T-cell (primary cell): Measurements from ENCODE around the gene CTSA. TPM values are rescaled to one million over a fixed set of nuclear protein-coding genes. Genes with fewer than 3 reads are reported as not detected.
"Not testable (repeated sequence)": the region's sequence is repeated elsewhere in the genome, so short reads cannot be mapped to it uniquely, and the experiment has no call there.

Experiments
- ATAC-seq, 4 experiments: fragments of 200-7000 bp in 3 of 4; fragments of 150-1000 bp in 1 of 4; cut with Tn5 transposase; replicated peaks in 1 of 4; 1 replicate in 3 of 4; 2 replicates in 1 of 4; pipeline ENCODE4 v1.10.0; 2021; ENCODE audit warnings: moderate library complexity in 3 of 4, mild to moderate bottlenecking in 2 of 4, moderate number of reproducible peaks in 1 of 4
- CTCF ChIA-PET, 2 donors: fragments of 300-600 bp; sonication (Branson Sonifier 250); formaldehyde crosslinking; loops; one replicate each; lab custom pipeline; 2022; ENCODE audit warnings: antibody characterized with exemption in 2 of 2; lab: Charles Lee
- POLR2A ChIA-PET, 2 donors: fragments of 300-600 bp; sonication (Branson Sonifier 250); formaldehyde crosslinking; loops; one replicate each; lab custom pipeline; 2022; ENCODE audit warnings: antibody characterized with exemption in 2 of 2; lab: Charles Lee
- DNase-seq, 35 experiments: peaks; one replicate each; pipeline versions ENCODE4 v3.0.0 to v3.0.0-alpha.2; 2013 to 2023
- H3K27ac ChIP-seq: one replicate; pipeline ENCODE4 v1.5.1; 2013; ENCODE audit warnings: low read length
- H3K27me3 ChIP-seq, 2 experiments: replicated peaks in 1 of 2; 1 replicate in 1 of 2; 2 replicates in 1 of 2; pipeline versions ENCODE4 v1.6.1 to v1.7.0; 2013; ENCODE audit warnings: low read length in 1 of 2, mixed read lengths in 1 of 2; ENCODE audit not compliant: control insufficient read depth in 2 of 2, insufficient read depth in 2 of 2; ENCODE audit errors: extremely low read depth in 1 of 2
- H3K36me3 ChIP-seq, 2 donors: 1 replicate in 1 of 2; 2 replicates in 1 of 2; pipeline versions ENCODE4 v1.6.1 to v1.7.0; 2013; ENCODE audit warnings: low read length in 1 of 2; ENCODE audit not compliant: control insufficient read depth in 2 of 2, insufficient read depth in 1 of 2; ENCODE audit errors: extremely low read depth in 1 of 2
- H3K4me1 ChIP-seq, 2 experiments: 1 replicate in 1 of 2; 2 replicates in 1 of 2; pipeline versions ENCODE4 v1.6.1 to v1.7.0; 2013; ENCODE audit warnings: low read length in 2 of 2, mixed read lengths in 1 of 2; ENCODE audit not compliant: insufficient read depth in 2 of 2, control insufficient read depth in 1 of 2; ENCODE audit errors: extremely low read depth in 1 of 2
- H3K4me3 ChIP-seq, 2 donors: 1 replicate in 1 of 2; 2 replicates in 1 of 2; pipeline versions ENCODE4 v1.5.1 to v1.7.0; 2013; ENCODE audit warnings: mild to moderate bottlenecking in 2 of 2, low read length in 1 of 2, moderate library complexity in 1 of 2; ENCODE audit not compliant: control insufficient read depth in 1 of 2; ENCODE audit errors: extremely low read depth in 1 of 2
- H3K9me3 ChIP-seq: 2 replicates; pipeline ENCODE4 v1.7.0; 2013
- H3K27ac Mint-ChIP-seq, 2 donors: one replicate each; pipeline ENCODE4 v1.8.0; 2020 to 2021; ENCODE audit warnings: mild to moderate bottlenecking in 2 of 2, mixed read lengths in 2 of 2
- H3K27me3 Mint-ChIP-seq, 2 donors: one replicate each; pipeline ENCODE4 v1.8.0; 2021 to 2022; ENCODE audit warnings: mixed read lengths in 2 of 2
- H3K36me3 Mint-ChIP-seq: one replicate; pipeline ENCODE4 v1.8.0; 2021; ENCODE audit warnings: mixed read lengths
- H3K4me1 Mint-ChIP-seq, 3 donors: one replicate each; pipeline ENCODE4 v1.8.0; 2020 to 2022; ENCODE audit warnings: mixed read lengths in 3 of 3, mild to moderate bottlenecking in 1 of 3
- H3K4me3 Mint-ChIP-seq, 3 donors: one replicate each; pipeline ENCODE4 v1.8.0; 2020 to 2022; ENCODE audit warnings: mild to moderate bottlenecking in 3 of 3, mixed read lengths in 3 of 3, moderate library complexity in 3 of 3
- H3K9me3 Mint-ChIP-seq, 3 donors: one replicate each; pipeline ENCODE4 v1.8.0; 2020 to 2022; ENCODE audit warnings: mixed read lengths in 3 of 3
- WGBS: methylation state at CpG from one replicate; pipeline ENCODE4 v1.1.5; 2013; ENCODE audit warnings: missing lambda C conversion rate; ENCODE audit not compliant: insufficient coverage; 5-methylcytosine and 5-hydroxymethylcytosine counted together
- total RNA-seq, 35 experiments: library from RNA in 6 of 35; stranded (reverse) in 6 of 35; fragments of 120-200 nt in 1 of 35; gene quantifications; one replicate each; pipeline versions ENCODE4 v1.2.1 to v1.2.4 and lab custom pipeline; 2013 to 2026

CTSA gene
- total RNA-seq, 5 donors from 2014 or later (not counting 1 experiment from before 2014, with no cell fraction given), result 55.5 to 101 (median 85.1) TPM

- POLR2A ChIA-PET, result interaction anchor here in 1 of 2 donors (0.9 kb wide), 1 partner anchor 502 kb away, joined by 6 read pairs; no protein-coding TSS in a partner anchor
- no peak overlapping the region for H3K27ac Mint-ChIP-seq
These were observed 5.6 kb downstream of the CTSA start for GRCh38 chr20:45896641-45897161.

GRCh38 chr20:45897289-45897688 is 6.2 kb downstream of the CTSA start:
- no peak overlapping the region for H3K27ac ChIP-seq
- Mint-ChIP-seq H3K9me3 (no peaks in the 10 kb centered on the region), H3K27ac (no peak overlapping the region), H3K27me3 (no peaks in the 10 kb centered on the region), H3K36me3 (peaks cover 20% of the 10 kb centered on the region), H3K4me3 (no peak overlapping the region), H3K4me1 (peaks cover 6 to 20% (median 18%) of the 10 kb centered on the region in 3 donors)
- no CpG with 5 or more reads among the region's 2 CpGs for WGBS
- peaks cover 15 to 41% of the 10 kb centered on the region in 2 donors for H3K36me3 ChIP-seq
- POLR2A ChIA-PET, result interaction anchor here in 1 of 2 donors (0.9 kb wide), 1 partner anchor 501 kb away, joined by 6 read pairs; no protein-coding TSS in a partner anchor
- no peak for DNase-seq
- no peak for ATAC-seq
- peaks cover 0 to 19% of the 10 kb centered on the region in 2 experiments for H3K4me1 ChIP-seq
- H3K9me3 ChIP-seq, result no peaks in the 10 kb centered on the region
- no peaks in the 10 kb centered on the region for H3K27me3 ChIP-seq
- CTCF ChIA-PET, result no interaction called here
- no peak overlapping the region for H3K4me3 ChIP-seq

More at GRCh38 chr20:45896641-45897161, 5.6 kb downstream of the CTSA start:
- Histone ChIP-seq H3K4me3 (no peak overlapping the region), H3K4me1 (peaks cover 3 to 25% of the 10 kb centered on the region in 2 experiments), H3K9me3 (no peaks in the 10 kb centered on the region), H3K36me3 (peaks cover 15 to 41% of the 10 kb centered on the region in 2 donors), H3K27me3 (no peaks in the 10 kb centered on the region), H3K27ac (no peak overlapping the region)
- no peaks in the 10 kb centered on the region for H3K27me3 Mint-ChIP-seq
- no peak for ATAC-seq
- H3K4me1 Mint-ChIP-seq, result peaks cover 10 to 26% (median 23%) of the 10 kb centered on the region in 3 donors
- no peak overlapping the region for H3K4me3 Mint-ChIP-seq
- H3K36me3 Mint-ChIP-seq, result peaks cover 20% of the 10 kb centered on the region
- WGBS, result 97% methylated on average over 7 of the region's 14 CpGs
- H3K9me3 Mint-ChIP-seq, result no peaks in the 10 kb centered on the region
- no peak for DNase-seq
- CTCF ChIA-PET, result interaction anchor here in 1 of 2 donors (1.2 kb wide), 1 partner anchor 14 kb away, joined by 3 read pairs; no protein-coding TSS in a partner anchor

GRCh38 chr20:45897692-45898091 is 6.6 kb downstream of the CTSA start:
- Mint-ChIP-seq H3K27me3 (no peaks in the 10 kb centered on the region), H3K4me1 (peaks cover 2 to 16% (median 14%) of the 10 kb centered on the region in 3 donors), H3K4me3 (no peak overlapping the region), H3K9me3 (no peaks in the 10 kb centered on the region), H3K27ac (no peak overlapping the region), H3K36me3 (peaks cover 20% of the 10 kb centered on the region)
- Histone ChIP-seq H3K4me1 (peaks cover 0 to 15% of the 10 kb centered on the region in 2 experiments), H3K27ac (no peak overlapping the region), H3K4me3 (no peak overlapping the region), H3K36me3 (peaks cover 15 to 41% of the 10 kb centered on the region in 2 donors), H3K9me3 (no peaks in the 10 kb centered on the region), H3K27me3 (no peaks in the 10 kb centered on the region)
- no peak for DNase-seq
- ChIA-PET CTCF (no interaction called here), POLR2A (interaction anchor here in 1 of 2 donors (0.6 kb wide), 1 partner anchor 30 kb away, joined by 3 read pairs; no protein-coding TSS in a partner anchor)
- ATAC-seq, result no peak
- WGBS, result 99% methylated on average over 7 of the region's 7 CpGs

- 93% methylated on average over 5 of the region's 12 CpGs for WGBS
- peaks cover 17% of the 10 kb centered on the region for H3K36me3 Mint-ChIP-seq
- Histone ChIP-seq H3K27ac (no peak overlapping the region), H3K4me1 (peaks cover 0 to 9% of the 10 kb centered on the region in 2 experiments), H3K36me3 (peaks cover 15 to 41% of the 10 kb centered on the region in 2 donors), H3K4me3 (no peak overlapping the region), H3K9me3 (no peaks in the 10 kb centered on the region), H3K27me3 (no peaks in the 10 kb centered on the region)
- ATAC-seq (no peak), DNase-seq (no peak)
- H3K9me3 Mint-ChIP-seq, result no peaks in the 10 kb centered on the region
- H3K4me3 Mint-ChIP-seq, result no peak overlapping the region
- H3K27me3 Mint-ChIP-seq, result no peaks in the 10 kb centered on the region
- H3K4me1 Mint-ChIP-seq, result peaks cover 0 to 10% (median 8%) of the 10 kb centered on the region in 3 donors
- no peak overlapping the region for H3K27ac Mint-ChIP-seq
- CTCF ChIA-PET, result no interaction called here
- POLR2A ChIA-PET, result interaction anchor here in 1 of 2 donors (0.6 kb wide), 2 partner anchors 30 to 92 kb away, joined by 3 read pairs; no protein-coding TSS in a partner anchor
These were observed 7.2 kb downstream of the CTSA start for GRCh38 chr20:45898285-45898684.

GRCh38 chr20:45899046-45899835 is 8.1 kb downstream of the CTSA start:
- ATAC-seq, result peak in 1 of 4 experiments; percentile 24
- Mint-ChIP-seq H3K4me1 (peaks cover 0 to 2% (median 0%) of the 10 kb centered on the region in 3 donors), H3K9me3 (no peaks in the 10 kb centered on the region), H3K27ac (no peak overlapping the region), H3K4me3 (no peak overlapping the region), H3K36me3 (peaks cover 11% of the 10 kb centered on the region), H3K27me3 (no peaks in the 10 kb centered on the region)
- CTCF ChIA-PET, result no interaction called here
- 100% methylated on average over 3 of the region's 13 CpGs for WGBS
- DNase-seq, result no peak
- H3K27me3 ChIP-seq, result no peaks in the 10 kb centered on the region
- H3K36me3 ChIP-seq, result peaks cover 15 to 34% of the 10 kb centered on the region in 2 donors
- POLR2A ChIA-PET, result no interaction called here
- H3K4me1 ChIP-seq, result no peaks in the 10 kb centered on the region
- H3K4me3 ChIP-seq, result no peak overlapping the region
- no peak overlapping the region for H3K27ac ChIP-seq
- H3K9me3 ChIP-seq, result no peaks in the 10 kb centered on the region

GRCh38 chr20:45901332-45901731 is 10.2 kb downstream of the CTSA start:
- H3K9me3 ChIP-seq, DNase-seq, H3K27ac Mint-ChIP-seq, H3K4me3 Mint-ChIP-seq, H3K4me1 ChIP-seq, H3K4me1 Mint-ChIP-seq, H3K4me3 ChIP-seq, H3K9me3 Mint-ChIP-seq, H3K27me3 Mint-ChIP-seq, H3K27ac ChIP-seq, H3K27me3 ChIP-seq, POLR2A ChIA-PET, CTCF ChIA-PET, ATAC-seq: not testable (repeated sequence)
- H3K36me3 ChIP-seq, result peaks cover 13 to 25% of the 10 kb centered on the region in 2 donors
- WGBS, result 100% methylated on average over 1 of the region's 6 CpGs
- H3K36me3 Mint-ChIP-seq, result peaks cover 11% of the 10 kb centered on the region
